ENCODE measurements around the gene PCGF1. TPM values are rescaled to one million over a fixed set of nuclear protein-coding genes. Genes with fewer than 3 reads are reported as not detected.

Gene PCGF1
- total and polyA plus RNA-seq, 2 of the 13 experiments (the other 11 are each of a cell fraction or from before 2014, with no cell fraction given) = 20.4 to 22.6 TPM

DNA sequence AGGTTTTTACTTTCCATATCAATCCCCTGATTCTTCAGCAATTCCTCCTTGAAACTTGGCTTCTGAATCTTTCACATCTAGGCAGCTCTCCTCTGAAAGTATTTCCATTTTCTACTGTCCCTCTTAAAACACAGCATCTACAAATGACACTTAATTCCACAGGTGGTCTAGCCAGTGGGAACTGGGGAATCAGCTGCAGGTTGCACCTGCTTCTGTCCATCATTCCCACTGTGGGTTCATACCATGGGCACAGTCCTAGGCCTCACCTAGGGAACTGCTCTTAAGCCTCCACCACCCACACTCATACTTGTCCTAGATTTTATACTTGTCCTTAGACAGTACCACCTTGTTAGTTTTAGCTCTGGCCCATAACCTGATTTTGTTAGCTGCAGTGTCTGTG is 44.0 kb upstream of the PCGF1 start:
- Histone ChIP-seq H3K4me1 (ENCODE audit: insufficient read depth, low read length) (peaks cover 68% of the 10 kb centered on the region), H4K20me1 (ENCODE audit: insufficient read depth, low read length) (no peaks in the 10 kb centered on the region), H2AFZ (ENCODE audit: low read length) (no peak overlapping the region), H3K4me3 (replicated peaks in 1 of 3; ENCODE audit: insufficient read depth in 1 of 3, low read depth in 2 of 3, low read length in 3 of 3) (no peak overlapping the region), H3K36me3 (replicated peaks in 1 of 2; ENCODE audit: control insufficient read depth in 1 of 2, insufficient read depth in 2 of 2, low read length in 2 of 2) (no peaks in the 10 kb centered on the region), H3K9me3 (ENCODE audit: low read length) (no peaks in the 10 kb centered on the region), H3K4me2 (ENCODE audit: low read depth, low read length) (no peak overlapping the region), H3K27ac (ENCODE audit: extremely low read length, insufficient read depth, low read length) (no peak overlapping the region), H3K79me2 (ENCODE audit: insufficient read depth, low read length) (no peaks in the 10 kb centered on the region), H3K9ac (ENCODE audit: insufficient read depth, low read depth, low read length) (no peak overlapping the region), H3K27me3 (ENCODE audit: control insufficient read depth in 1 of 2, insufficient read depth in 2 of 2, low read length in 2 of 2) (peaks cover 2 to 21% of the 10 kb centered on the region in 2 experiments; a peak in 2 of 5 replicates)
- ChIA-PET CTCF (ENCODE audit: low intra/inter-chr PET ratio, low total read pairs) (no interaction called here), POLR2A (no interaction called here)
- FAIRE-seq (no peak), DNase-seq (ENCODE audit: low spot score) (no peak), ATAC-seq (no peak)
- intact Hi-C loops (cut with micrococcal nuclease; ENCODE audit: unreplicated experiment) = no loop called here
- no TSS peak for BruUV-seq (replicated peaks)
- in situ Hi-C loops (cut with HindIII; ENCODE audit: extremely low pct_ligation_motif_present, low pct_unique_long_range_greater_than_20kb) = no loop called here
- no peak for TF ChIP-seq ZNF713 (CRISPR knock-in tag; IDR thresholded peaks at IDR 0.05)
- no peak for TF ChIP-seq ATF7-NPFF (CRISPR knock-in tag; IDR thresholded peaks at IDR 0.05; ENCODE audit: low read depth)
- TF ChIP-seq XRCC5 (optimal IDR thresholded peaks at IDR 0.05; ENCODE audit: low read length) = no peak
- no peak for TF ChIP-seq STAG1 (CRISPR knock-in tag; IDR thresholded peaks at IDR 0.05)
- TF ChIP-seq PRPF4 (IDR thresholded peaks at IDR 0.05; ENCODE audit: low read depth, low read length, poor library complexity, severe bottlenecking) = no peak
- no peak for TF ChIP-seq SP4 (CRISPR knock-in tag; IDR thresholded peaks at IDR 0.05)
- TF ChIP-seq POGZ (CRISPR knock-in tag; IDR thresholded peaks at IDR 0.05) = no peak
- no peak for TF ChIP-seq ASH2L (IDR thresholded peaks at IDR 0.05; ENCODE audit: insufficient read length, low read depth, low read length)
- TF ChIP-seq SYNCRIP (IDR thresholded peaks at IDR 0.05; ENCODE audit: insufficient read depth, low read depth, low read length) = no peak

DNA sequence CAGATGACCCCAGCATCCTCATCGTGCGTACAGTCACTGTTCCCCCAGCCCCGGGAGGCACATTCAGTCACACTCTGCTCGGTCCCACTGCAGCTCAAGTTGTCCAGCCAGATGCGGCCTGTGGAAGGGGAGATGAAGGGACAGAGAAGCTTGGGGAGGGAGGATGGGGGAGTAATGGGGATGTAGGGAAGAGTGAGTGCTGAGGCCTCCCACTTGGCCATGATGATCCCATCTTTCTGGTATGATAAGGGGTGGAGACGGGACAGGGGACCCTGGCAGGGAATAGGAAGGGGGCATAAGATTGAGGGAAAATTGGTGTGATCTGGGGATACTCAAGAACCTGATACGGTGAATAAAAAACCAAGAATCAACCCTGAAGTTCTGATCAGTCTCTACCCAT is 42.7 kb upstream of the PCGF1 start:
- no peaks in the 10 kb centered on the region for H4K20me1 ChIP-seq (ENCODE audit: insufficient read depth, low read length)
- peaks cover 59% of the 10 kb centered on the region for H3K4me1 ChIP-seq (ENCODE audit: insufficient read depth, low read length)
- H3K27ac ChIP-seq (ENCODE audit: extremely low read length, insufficient read depth, low read length) = no peak overlapping the region
- no peaks in the 10 kb centered on the region for H3K36me3 ChIP-seq (replicated peaks in 1 of 2; ENCODE audit: control insufficient read depth in 1 of 2, insufficient read depth in 2 of 2, low read length in 2 of 2)
- H3K4me3 ChIP-seq (replicated peaks in 1 of 3; ENCODE audit: insufficient read depth in 1 of 3, low read depth in 2 of 3, low read length in 3 of 3) = no peak overlapping the region
- FAIRE-seq (no peak), DNase-seq (ENCODE audit: low spot score) (no peak), ATAC-seq (no peak)
- no peak overlapping the region for H2AFZ ChIP-seq (ENCODE audit: low read length)
- H3K79me2 ChIP-seq (ENCODE audit: insufficient read depth, low read length) = no peaks in the 10 kb centered on the region
- POLR2A ChIA-PET = interaction anchor here (1.1 kb wide), 1 partner anchor 24 kb away, joined by 3 read pairs; no protein-coding TSS in a partner anchor
- CTCF ChIA-PET (ENCODE audit: low intra/inter-chr PET ratio, low total read pairs) = no interaction called here
- no TSS peak for BruUV-seq (replicated peaks)
- intact Hi-C loops (cut with micrococcal nuclease; ENCODE audit: unreplicated experiment) (no loop called here), in situ Hi-C loops (cut with HindIII; ENCODE audit: extremely low pct_ligation_motif_present, low pct_unique_long_range_greater_than_20kb) (no loop called here)
- H3K9me3 ChIP-seq (ENCODE audit: low read length) = no peaks in the 10 kb centered on the region
- WGBS (ENCODE audit: low lambda C conversion rate) = 76% methylated on average over 7 of the region's 7 CpGs
- H3K4me2 ChIP-seq (ENCODE audit: low read depth, low read length) = no peak overlapping the region
- H3K27me3 ChIP-seq (ENCODE audit: control insufficient read depth in 1 of 2, insufficient read depth in 2 of 2, low read length in 2 of 2) = peaks cover 0 to 30% of the 10 kb centered on the region in 2 experiments; a peak in 2 of 5 replicates
- no peak overlapping the region for H3K9ac ChIP-seq (ENCODE audit: insufficient read depth, low read depth, low read length)
- TF ChIP-seq ZNF383 (CRISPR knock-in tag; IDR thresholded peaks at IDR 0.05; ENCODE audit: borderline replicate concordance) (no peak), ZNF264 (CRISPR knock-in tag; IDR thresholded peaks at IDR 0.05) (no peak), ELF1 (CRISPR knock-in tag; IDR thresholded peaks at IDR 0.05) (no peak), RBM39 (IDR thresholded peaks at IDR 0.05; ENCODE audit: low read depth, low read length, poor library complexity, severe bottlenecking) (no peak), ZEB1 (IDR thresholded peaks at IDR 0.05; ENCODE audit: insufficient replicate concordance, low read depth) (no peak)
- TF ChIP-seq, protein P1, sequence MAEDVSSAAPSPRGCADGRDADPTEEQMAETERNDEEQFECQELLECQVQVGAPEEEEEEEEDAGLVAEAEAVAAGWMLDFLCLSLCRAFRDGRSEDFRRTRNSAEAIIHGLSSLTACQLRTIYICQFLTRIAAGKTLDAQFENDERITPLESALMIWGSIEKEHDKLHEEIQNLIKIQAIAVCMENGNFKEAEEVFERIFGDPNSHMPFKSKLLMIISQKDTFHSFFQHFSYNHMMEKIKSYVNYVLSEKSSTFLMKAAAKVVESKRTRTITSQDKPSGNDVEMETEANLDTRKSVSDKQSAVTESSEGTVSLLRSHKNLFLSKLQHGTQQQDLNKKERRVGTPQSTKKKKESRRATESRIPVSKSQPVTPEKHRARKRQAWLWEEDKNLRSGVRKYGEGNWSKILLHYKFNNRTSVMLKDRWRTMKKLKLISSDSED (CRISPR knock-in tag; IDR thresholded peaks at IDR 0.05) = no peak
- TF ChIP-seq, protein P2, sequence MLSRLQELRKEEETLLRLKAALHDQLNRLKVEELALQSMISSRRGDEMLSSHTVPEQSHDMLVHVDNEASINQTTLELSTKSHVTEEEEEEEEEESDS (CRISPR knock-in tag; IDR thresholded peaks at IDR 0.05; ENCODE audit: borderline replicate concordance) = no peak
- TF ChIP-seq, protein P3, sequence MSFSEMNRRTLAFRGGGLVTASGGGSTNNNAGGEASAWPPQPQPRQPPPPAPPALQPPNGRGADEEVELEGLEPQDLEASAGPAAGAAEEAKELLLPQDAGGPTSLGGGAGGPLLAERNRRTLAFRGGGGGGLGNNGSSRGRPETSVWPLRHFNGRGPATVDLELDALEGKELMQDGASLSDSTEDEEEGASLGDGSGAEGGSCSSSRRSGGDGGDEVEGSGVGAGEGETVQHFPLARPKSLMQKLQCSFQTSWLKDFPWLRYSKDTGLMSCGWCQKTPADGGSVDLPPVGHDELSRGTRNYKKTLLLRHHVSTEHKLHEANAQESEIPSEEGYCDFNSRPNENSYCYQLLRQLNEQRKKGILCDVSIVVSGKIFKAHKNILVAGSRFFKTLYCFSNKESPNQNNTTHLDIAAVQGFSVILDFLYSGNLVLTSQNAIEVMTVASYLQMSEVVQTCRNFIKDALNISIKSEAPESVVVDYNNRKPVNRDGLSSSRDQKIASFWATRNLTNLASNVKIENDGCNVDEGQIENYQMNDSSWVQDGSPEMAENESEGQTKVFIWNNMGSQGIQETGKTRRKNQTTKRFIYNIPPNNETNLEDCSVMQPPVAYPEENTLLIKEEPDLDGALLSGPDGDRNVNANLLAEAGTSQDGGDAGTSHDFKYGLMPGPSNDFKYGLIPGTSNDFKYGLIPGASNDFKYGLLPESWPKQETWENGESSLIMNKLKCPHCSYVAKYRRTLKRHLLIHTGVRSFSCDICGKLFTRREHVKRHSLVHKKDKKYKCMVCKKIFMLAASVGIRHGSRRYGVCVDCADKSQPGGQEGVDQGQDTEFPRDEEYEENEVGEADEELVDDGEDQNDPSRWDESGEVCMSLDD (CRISPR knock-in tag; IDR thresholded peaks at IDR 0.05; ENCODE audit: borderline replicate concordance) = no peak
